Lung microvascular endothelial cell (primary cell): ENCODE results near the gene TMEM181. TPM values are rescaled to one million over a fixed set of nuclear protein-coding genes. Genes with fewer than 3 reads are reported as not detected.

ENCODE experiments used
- DNase-seq, 2 donors: peaks; one replicate each; pipeline versions ENCODE4 v3.0.0 to v3.0.0-alpha.2; 2010; ENCODE audit warnings: low read depth in 2 of 2
- total RNA-seq: library from RNA; depleted of rRNA; stranded (reverse); fragments of >200 nt; gene quantifications from 2 replicates; pipeline ENCODE4 v1.2.1, GENCODE V29; 2014

Gene TMEM181
- total RNA-seq, 1 donor from 2014 or later = 48.2 TPM

- DNase-seq = no peak
These were observed 2.0 kb downstream of the TMEM181 start for GRCh38 chr6:158561938-158562337.

GRCh38 chr6:158564243-158565121, 4.6 kb downstream of the TMEM181 start:
- no peak for DNase-seq

- DNase-seq = no peak
These were observed 5.2 kb downstream of the TMEM181 start for GRCh38 chr6:158565122-158565429.

GRCh38 chr6:158565482-158566040, 5.7 kb downstream of the TMEM181 start:
- DNase-seq = no peak

GRCh38 chr6:158566207-158566818, 6.4 kb downstream of the TMEM181 start:
- no peak for DNase-seq

- no peak for DNase-seq
These were observed 7.3 kb downstream of the TMEM181 start for GRCh38 chr6:158567152-158567551.

- DNase-seq = no peak
These were observed 8.0 kb downstream of the TMEM181 start for GRCh38 chr6:158567871-158568401.

- no peak for DNase-seq
These were observed 8.7 kb downstream of the TMEM181 start for GRCh38 chr6:158568549-158568948.

- no peak for DNase-seq
These were observed 9.1 kb downstream of the TMEM181 start for GRCh38 chr6:158569036-158569435.

- DNase-seq = no peak
These were observed 10.7 kb downstream of the TMEM181 start for GRCh38 chr6:158570681-158570962.

GRCh38 chr6:158571826-158572652, 12.1 kb downstream of the TMEM181 start:
- DNase-seq = no peak

- no peak for DNase-seq
These were observed 13.0 kb downstream of the TMEM181 start for GRCh38 chr6:158572653-158573541.

GRCh38 chr6:158573542-158573931, 13.6 kb downstream of the TMEM181 start:
- DNase-seq = no peak

- DNase-seq = no peak
These were observed 14.9 kb downstream of the TMEM181 start for GRCh38 chr6:158574800-158575199.

- peak; percentile 21 to 48 for DNase-seq
These were observed 15.7 kb downstream of the TMEM181 start for GRCh38 chr6:158575550-158575949.

GRCh38 chr6:158584236-158584651, 24.4 kb downstream of the TMEM181 start:
- DNase-seq = no peak

GRCh38 chr6:158586652-158587051, 26.8 kb downstream of the TMEM181 start:
- no peak for DNase-seq

- DNase-seq = no peak
These were observed 29.5 kb downstream of the TMEM181 start for GRCh38 chr6:158589366-158589765.

- peak in 1 of 2 donors; percentile 55 for DNase-seq
These were observed 31.4 kb downstream of the TMEM181 start for GRCh38 chr6:158591134-158591809.

GRCh38 chr6:158591810-158592209, 31.9 kb downstream of the TMEM181 start:
- no peak for DNase-seq
